Nucleus accumbens (tissue), 56 donors: ENCODE results near the gene GALNT4.

Source experiments
- DNase-seq, 56 donors: peaks; one replicate each; lab custom pipeline; 2025; lab: John Stamatoyannopoulos, UW

Gene GALNT4

GRCh38 chr12:89538897-89539296, 14.3 kb upstream of the GALNT4 start:
- no peak for DNase-seq

GRCh38 chr12:89537389-89537788, 12.8 kb upstream of the GALNT4 start:
- DNase-seq: no peak

DNA sequence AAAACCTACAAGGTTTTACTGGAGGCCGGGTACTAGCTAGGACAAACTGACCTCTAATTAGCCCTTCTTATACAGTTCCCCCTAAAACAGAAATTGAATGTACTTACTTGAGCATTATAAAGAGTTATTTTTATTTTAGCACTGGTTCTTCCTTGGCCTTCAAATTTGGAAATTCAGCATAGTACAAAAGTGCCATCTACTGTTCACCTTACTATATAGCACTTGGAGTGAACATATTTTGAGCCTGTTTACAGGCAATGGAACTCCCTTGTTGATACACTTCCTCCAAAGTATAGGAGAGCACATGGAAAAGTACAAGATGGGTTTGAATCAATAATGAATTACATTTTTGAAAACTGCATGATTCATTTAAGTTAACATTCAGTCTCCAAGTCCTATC, 5.1 kb upstream of the GALNT4 start:
- no peak for DNase-seq

- DNase-seq: no peak
Measured at GRCh38 chr12:89528434-89528833, 3.8 kb upstream of the GALNT4 start.

DNA sequence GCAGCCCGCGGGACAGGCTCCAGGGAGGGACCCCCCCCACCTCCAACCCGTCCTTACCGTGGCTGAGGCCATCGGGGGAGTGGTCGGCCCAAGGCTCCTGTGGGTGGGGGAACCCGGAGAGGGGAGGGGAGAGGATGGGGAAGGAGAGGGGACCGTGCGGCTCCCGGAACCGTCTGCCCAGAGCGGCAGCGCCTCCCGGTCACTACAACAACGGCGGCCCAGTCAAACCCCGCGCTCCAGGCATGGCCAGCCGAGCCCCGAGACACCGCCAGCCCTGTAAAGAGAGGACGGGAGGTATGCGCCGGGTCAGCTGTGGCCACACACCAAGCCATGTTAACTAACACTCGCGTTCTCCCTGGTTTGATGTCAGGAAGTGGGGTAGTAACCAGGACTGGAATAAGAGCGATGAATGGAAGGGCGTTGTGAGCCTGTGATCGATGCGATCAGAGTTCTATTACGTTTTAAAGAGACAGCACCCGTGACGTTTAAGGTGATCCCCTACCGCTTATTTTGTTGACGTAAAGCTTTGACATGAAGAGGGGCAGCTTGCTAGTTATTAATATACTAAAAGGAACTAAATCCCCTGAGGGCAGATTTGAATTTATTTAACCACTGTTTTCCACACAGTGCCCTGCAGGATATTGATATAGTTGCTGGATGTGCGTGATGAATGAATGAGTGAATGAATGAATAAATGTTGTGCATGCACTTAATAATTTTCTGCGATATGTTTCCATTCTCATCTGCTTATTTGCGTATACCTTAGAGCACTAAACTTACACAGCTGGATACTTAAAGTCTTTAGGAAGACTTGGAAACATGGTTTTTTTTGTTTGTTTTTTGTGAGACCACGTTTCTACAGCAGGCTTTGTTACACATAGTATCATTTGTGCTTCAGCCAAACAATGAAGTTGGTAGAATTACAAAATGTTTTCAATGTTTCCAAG, 1.5 kb upstream of the GALNT4 start, which contains the start of gene POC1B:
POC1B (minus strand) TSS at position 224 of the 947 bp plus-strand sequence; CDS start at position 72, 152 bp downstream.
- peak; percentile 20 to 90 (median 79) for DNase-seq

GRCh38 chr12:89525305-89525823, 768 bp upstream of the GALNT4 start:
- DNase-seq: peak in 31 of 56 donors; percentile 9 to 64 (median 51)

DNA sequence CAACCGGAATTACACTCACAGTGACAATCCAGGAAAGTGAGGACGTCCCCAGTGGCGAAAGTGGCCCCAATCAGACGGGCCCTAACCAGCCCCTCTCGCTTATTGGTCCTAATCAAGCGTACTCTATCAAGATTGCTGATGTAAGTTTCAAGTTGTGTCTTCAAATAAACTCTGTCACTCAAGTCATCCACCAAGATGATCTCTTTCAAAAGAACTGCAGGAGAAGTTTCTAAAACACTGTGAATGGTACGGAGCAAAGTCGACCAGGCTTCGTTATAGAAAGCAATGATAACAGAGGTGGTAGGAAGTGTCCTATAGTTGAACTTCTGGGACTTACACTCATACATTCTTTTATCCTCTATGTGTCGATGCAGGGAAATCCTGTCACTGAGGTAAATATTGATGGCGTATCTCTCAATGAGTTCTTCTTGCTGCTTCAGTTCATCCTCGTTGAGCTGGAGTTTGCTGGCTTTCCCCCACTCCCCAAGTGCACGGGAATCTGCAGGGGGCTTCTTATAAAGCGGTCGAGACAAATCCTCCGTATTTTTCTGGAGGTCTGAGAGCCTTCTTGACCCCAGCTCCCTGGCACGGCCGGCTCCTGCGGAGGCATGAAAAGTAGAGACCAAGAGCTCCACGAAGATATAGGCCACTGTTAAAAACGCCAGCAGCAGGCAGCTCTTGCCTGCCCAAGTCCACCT, 604 bp downstream of the GALNT4 start:
- no peak for DNase-seq

DNA sequence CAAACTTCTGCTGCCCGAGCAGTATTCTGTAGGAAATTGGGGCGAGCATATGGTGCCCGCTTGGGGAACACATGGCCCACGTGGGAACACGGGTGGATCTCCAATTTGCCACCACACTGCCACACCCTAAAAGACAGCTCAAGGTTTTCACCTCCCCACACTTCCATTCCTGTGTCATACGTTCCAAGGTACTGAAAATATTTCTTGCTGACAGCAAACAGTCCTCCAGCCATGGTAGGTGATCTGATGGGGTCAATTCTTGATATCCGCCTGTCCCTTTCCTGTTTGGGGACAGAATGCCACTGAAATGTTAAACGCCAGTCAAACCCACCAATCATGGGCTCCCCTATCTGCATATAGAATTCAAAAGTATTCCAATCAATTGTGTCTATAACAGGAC, 1.2 kb downstream of the GALNT4 start:
- no peak for DNase-seq

DNA sequence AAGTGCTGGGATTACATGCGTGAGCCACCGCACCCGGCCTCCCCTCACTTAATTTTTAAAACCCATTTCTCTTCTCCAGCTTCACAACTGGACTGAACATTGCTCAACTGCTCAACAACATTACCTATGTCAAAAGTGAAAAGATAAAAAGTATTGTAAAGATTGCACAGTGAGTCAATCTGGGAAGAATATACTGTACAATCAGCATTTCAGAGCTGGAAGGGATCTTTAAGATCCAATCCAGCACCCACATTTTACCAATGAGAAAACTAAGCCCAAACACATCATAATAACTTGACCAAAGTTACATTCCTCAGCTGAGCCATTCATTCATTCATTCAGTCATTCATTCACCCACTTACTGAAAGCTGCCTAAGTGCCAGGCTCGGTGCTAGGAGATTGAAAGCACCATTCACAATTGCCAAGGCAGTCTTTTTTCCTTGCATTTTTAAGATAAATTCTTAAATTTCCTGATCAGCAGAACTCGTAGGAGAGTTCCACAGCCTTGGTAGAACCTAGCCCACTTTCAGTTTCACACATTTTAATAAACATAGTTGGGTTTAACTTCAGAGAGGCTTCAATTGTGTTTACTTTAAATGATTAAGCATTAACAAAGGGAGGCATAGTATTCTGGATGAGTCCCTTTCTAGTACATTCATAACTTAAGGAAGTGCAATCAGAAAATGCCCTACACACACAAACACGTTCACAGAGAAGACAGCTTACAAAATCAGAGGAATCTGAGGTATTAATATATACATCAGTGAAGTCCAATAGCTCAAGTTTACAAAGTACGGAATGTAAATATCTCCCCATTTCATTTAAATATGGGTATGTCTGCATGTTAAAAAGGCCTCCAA, 3.0 kb downstream of the GALNT4 start:
- DNase-seq: no peak

DNA sequence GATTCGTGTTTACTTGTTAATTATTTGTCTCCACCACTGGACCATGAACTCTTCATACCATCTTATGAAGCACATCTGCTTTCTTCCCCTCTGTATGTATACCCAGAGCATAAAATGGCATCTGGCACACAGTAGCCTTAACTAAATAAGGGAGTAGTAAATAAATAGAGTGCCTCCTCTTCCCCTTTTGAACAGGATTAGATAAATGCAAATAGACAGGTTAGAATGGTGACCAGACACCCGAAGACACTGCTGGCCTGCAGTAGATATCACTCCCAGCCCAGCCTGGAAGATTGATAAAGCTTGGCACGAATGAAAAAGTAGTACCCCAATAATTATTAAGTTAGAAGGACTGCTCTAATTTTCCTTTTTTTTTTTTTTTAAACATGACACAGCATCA, 6.9 kb downstream of the GALNT4 start:
- no peak for DNase-seq

- no peak for DNase-seq
Measured at GRCh38 chr12:89516633-89517032, 8.0 kb downstream of the GALNT4 start.

DNA sequence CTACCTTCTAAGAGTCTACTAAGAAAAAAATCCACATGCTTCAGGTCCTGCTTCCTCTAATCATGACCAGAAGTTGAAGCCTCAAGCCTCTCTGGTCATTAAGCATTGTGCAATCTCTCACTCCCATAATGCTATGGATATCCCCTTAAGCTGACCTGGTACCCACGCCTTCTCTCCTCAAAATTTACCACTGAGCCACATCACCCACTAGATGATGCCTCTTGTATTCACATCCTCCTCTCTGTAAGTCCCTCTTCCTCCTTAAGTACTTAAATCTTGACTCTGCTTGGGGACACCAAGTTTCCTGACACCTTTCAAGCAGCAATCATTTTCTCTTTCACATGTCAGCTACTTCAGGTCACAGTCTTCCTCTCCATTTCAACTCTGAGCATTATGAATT, 9.8 kb downstream of the GALNT4 start:
- no peak for DNase-seq

GRCh38 chr12:89513544-89513943, 11.1 kb downstream of the GALNT4 start:
- DNase-seq: no peak

- no peak for DNase-seq
Measured at GRCh38 chr12:89507015-89507824, 17.4 kb downstream of the GALNT4 start.

GRCh38 chr12:89506050-89506449, 18.5 kb downstream of the GALNT4 start:
- no peak for DNase-seq

DNA sequence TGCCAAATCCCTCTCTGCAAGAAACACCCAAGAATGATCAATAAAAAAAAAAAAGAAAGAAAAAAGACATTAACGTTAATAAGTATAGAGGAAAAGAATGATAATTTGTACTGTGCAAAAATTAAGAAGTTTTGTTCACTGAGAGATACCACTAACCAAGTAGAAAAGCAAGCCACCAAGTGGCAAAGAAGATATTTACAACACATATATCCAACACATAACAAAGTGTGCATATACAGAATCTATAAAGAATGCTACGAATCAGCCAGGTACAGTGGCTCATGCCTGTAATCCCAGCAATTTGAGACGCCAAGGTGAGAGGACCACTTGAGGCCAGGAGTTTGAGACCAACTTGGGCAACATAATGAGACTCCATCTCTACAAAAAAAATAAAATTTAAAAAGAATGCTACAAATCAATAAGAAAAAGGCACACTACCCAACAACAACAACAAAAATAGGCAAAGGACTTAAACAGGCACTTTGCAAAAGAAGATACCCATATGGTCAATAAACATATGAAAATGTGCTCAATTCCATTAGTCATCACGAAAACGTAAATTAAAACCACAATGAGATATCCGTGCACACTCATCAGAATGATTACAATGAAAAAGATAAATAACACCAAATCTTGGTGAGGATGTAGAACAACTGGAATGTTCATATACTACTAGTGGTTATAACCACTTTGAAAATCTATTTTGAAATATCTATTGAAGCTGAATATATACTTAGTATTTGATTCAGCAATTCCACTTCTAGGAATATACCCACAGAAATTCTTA, 19.8 kb downstream of the GALNT4 start:
- DNase-seq: no peak

DNA sequence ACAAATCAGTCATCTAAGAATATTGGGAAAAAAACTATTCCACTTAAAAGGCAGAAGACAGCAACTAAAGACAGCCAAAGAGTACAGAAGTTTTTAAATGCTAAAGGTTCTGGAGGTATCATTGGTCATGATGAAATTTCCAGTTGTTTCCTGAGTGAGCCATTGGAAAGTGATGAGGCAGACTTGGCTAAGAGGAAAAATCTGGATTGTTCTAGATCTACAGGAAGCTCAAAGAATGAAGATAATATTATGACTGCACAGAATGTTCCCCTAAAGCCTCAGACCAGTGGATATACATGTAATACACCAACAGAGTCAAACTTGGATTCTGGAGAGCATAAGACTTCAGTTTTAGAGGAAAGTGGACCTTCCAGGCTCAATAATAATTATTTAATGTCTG, 22.8 kb downstream of the GALNT4 start:
- DNase-seq: no peak

DNA sequence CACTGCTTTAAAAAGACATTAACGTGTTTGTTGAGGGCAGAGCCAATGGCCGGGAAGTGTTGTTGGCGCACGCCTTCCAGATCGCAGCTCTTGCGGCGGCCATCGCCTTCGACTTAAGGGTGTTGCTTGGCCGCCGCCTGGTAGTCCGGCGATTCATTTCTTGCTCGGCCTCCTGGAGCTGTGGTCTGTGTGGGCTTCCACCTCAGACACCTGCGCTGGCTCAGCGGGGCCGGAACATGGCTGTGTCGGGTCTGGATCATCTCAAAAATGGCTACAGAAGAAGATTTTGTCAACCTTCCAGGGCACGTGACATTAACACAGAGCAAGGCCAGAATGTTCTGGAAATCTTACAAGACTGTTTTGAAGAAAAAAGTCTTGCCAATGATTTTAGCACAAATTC, 24.7 kb downstream of the GALNT4 start:
- no peak for DNase-seq

DNA sequence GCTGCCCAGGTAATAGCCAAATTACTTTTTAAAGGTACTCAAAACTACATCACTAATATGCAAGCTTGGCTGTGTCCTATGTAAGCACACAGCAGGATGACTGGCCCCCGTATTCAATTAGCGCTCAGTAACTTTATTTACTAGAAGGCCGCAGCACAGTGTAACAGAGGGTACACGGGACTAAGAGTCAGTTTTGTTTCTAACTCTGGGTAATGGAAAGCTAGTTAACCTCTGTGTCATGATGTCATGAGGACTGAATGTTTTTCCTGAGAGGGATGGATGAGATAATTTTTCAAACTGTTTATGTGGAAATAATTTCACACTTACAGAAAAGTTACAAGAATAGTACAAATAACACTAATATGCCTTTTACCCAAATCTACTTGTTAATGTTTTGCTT, 27.1 kb downstream of the GALNT4 start:
- no peak for DNase-seq
